Calu3 (cell line): Measurements from ENCODE around the gene PNPLA7. TPM values are rescaled to one million over a fixed set of nuclear protein-coding genes. Genes with fewer than 3 reads are reported as not detected.

Experiments used
- BruUV-seq: library from RNA; stranded (reverse); fragments of 400-500 nt; replicated peaks from 2 replicates; lab custom pipeline; 2021; lab: Mats Ljungman, UMichigan
- CTCF ChIA-PET: fragments of 300-600 bp; sonication (Branson Sonifier 250); formaldehyde crosslinking; loops from one replicate; lab custom pipeline; 2022; ENCODE audit warnings: antibody characterized with exemption; lab: Charles Lee
- DNase-seq: peaks from one replicate; pipeline ENCODE4 v3.0.0; 2022
- H3K27ac Mint-ChIP-seq: one replicate; pipeline ENCODE4 v1.8.0; 2022; ENCODE audit warnings: mixed read lengths; ENCODE audit not compliant: unreplicated experiment
- H3K27me3 Mint-ChIP-seq: one replicate; pipeline ENCODE4 v1.8.0; 2022; ENCODE audit warnings: mixed read lengths; ENCODE audit not compliant: unreplicated experiment
- H3K36me3 Mint-ChIP-seq: one replicate; pipeline ENCODE4 v1.8.0; 2022; ENCODE audit warnings: mild to moderate bottlenecking, moderate library complexity, mixed read lengths; ENCODE audit not compliant: insufficient read depth, unreplicated experiment
- H3K4me1 Mint-ChIP-seq: one replicate; pipeline ENCODE4 v1.8.0; 2022; ENCODE audit warnings: mild to moderate bottlenecking, low read depth, mixed read lengths; ENCODE audit not compliant: unreplicated experiment
- H3K4me3 Mint-ChIP-seq: one replicate; pipeline ENCODE4 v1.8.0; 2022; ENCODE audit warnings: mild to moderate bottlenecking, low read depth, moderate library complexity, mixed read lengths; ENCODE audit not compliant: unreplicated experiment
- H3K9me3 Mint-ChIP-seq: one replicate; pipeline ENCODE4 v1.8.0; 2022; ENCODE audit warnings: low read depth, mixed read lengths; ENCODE audit not compliant: unreplicated experiment
- intact Hi-C: fragments of 100-400 bp; cut with micrococcal nuclease; formaldehyde crosslinking; loops from one replicate; pipeline ENCODE4 v1.10.0; 2022; ENCODE audit not compliant: unreplicated experiment
- total RNA-seq: library from RNA; stranded (reverse); gene quantifications from 2 replicates; pipeline ENCODE4 v1.2.3, GENCODE V29; 2022
- TF ChIP-seq, protein P1 (sequence below): fragments of 200-600 bp; IDR thresholded peaks from one replicate; pipeline ENCODE4 v1.8.0; 2022; ENCODE audit warnings: antibody characterized with exemption; ENCODE audit not compliant: unreplicated experiment

PNPLA7 gene
- total RNA-seq, 1 experiment from 2014 or later = 1.8 TPM

GRCh38 chr9:137457406-137458193 lies 92.6 kb downstream of the PNPLA7 start:
- CTCF ChIA-PET = no interaction called here
- BruUV-seq = no TSS peak
- DNase-seq = no peak
- Mint-ChIP-seq H3K9me3 (no peaks in the 10 kb centered on the region), H3K4me3 (peak overlapping the region; percentile 45), H3K27ac (no peak overlapping the region), H3K36me3 (peaks cover 12% of the 10 kb centered on the region), H3K27me3 (no peaks in the 10 kb centered on the region), H3K4me1 (no peaks in the 10 kb centered on the region)
- TF ChIP-seq, protein P1, sequence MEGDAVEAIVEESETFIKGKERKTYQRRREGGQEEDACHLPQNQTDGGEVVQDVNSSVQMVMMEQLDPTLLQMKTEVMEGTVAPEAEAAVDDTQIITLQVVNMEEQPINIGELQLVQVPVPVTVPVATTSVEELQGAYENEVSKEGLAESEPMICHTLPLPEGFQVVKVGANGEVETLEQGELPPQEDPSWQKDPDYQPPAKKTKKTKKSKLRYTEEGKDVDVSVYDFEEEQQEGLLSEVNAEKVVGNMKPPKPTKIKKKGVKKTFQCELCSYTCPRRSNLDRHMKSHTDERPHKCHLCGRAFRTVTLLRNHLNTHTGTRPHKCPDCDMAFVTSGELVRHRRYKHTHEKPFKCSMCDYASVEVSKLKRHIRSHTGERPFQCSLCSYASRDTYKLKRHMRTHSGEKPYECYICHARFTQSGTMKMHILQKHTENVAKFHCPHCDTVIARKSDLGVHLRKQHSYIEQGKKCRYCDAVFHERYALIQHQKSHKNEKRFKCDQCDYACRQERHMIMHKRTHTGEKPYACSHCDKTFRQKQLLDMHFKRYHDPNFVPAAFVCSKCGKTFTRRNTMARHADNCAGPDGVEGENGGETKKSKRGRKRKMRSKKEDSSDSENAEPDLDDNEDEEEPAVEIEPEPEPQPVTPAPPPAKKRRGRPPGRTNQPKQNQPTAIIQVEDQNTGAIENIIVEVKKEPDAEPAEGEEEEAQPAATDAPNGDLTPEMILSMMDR = no peak
- intact Hi-C loops = no loop called here

DNA sequence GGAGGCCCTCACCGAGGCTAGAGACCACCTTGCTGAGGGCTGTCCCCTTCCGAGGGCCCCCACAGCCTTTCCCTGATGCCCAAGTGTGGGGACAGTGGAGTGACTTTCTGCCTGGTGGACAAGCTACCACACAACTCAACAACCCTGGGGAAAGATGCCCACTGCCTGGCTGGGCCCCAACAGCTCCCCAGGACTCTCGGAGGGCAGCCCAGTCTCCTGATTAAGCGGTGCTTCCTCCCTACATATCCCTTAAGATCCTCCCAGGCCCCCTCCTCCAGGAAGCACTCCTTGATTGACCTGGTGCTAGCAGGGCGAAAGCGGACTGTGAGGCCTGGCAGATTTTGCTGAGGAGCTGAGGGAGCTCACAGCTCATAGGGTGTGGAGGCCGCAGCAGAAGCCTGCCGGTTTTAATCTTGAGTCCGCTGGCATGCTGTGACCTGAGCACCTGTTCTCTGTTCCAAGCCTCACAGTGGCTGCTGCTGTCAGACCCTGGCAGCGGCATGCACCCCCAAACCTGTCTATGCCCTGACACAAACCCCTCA lies 93.3 kb downstream of the PNPLA7 start:
- intact Hi-C loops = no loop called here
- Mint-ChIP-seq H3K9me3 (no peaks in the 10 kb centered on the region), H3K27me3 (no peaks in the 10 kb centered on the region), H3K27ac (no peak overlapping the region), H3K36me3 (peaks cover 12% of the 10 kb centered on the region), H3K4me1 (no peaks in the 10 kb centered on the region), H3K4me3 (no peak overlapping the region)
- no TSS peak for BruUV-seq
- CTCF ChIA-PET = no interaction called here
- DNase-seq = no peak
- TF ChIP-seq, protein P1 = no peak

GRCh38 chr9:137456061-137456863 lies 93.9 kb downstream of the PNPLA7 start:
- Mint-ChIP-seq H3K4me3 (no peak overlapping the region), H3K36me3 (peaks cover 12% of the 10 kb centered on the region), H3K27ac (no peak overlapping the region), H3K27me3 (no peaks in the 10 kb centered on the region), H3K4me1 (no peaks in the 10 kb centered on the region), H3K9me3 (no peaks in the 10 kb centered on the region)
- TSS peak; percentile 50 for BruUV-seq
- TF ChIP-seq, protein P1 = no peak
- no peak for DNase-seq
- intact Hi-C loops = no loop called here
- CTCF ChIA-PET = no interaction called here

- Mint-ChIP-seq H3K36me3 (peaks cover 12% of the 10 kb centered on the region), H3K9me3 (no peaks in the 10 kb centered on the region), H3K27ac (no peak overlapping the region), H3K27me3 (no peaks in the 10 kb centered on the region), H3K4me1 (no peaks in the 10 kb centered on the region), H3K4me3 (no peak overlapping the region)
- BruUV-seq = no TSS peak
- TF ChIP-seq, protein P1 = no peak
- DNase-seq = no peak
- CTCF ChIA-PET = no interaction called here
- intact Hi-C loops = no loop called here
Measured at GRCh38 chr9:137455359-137455991, 94.7 kb downstream of the PNPLA7 start.
